GM21390 (cell line): ENCODE measurements around the gene CIART.
A peak's percentile ranks its signal among the peaks of the same experiment; 100 is the strongest.
"Not testable (repeated sequence)": the region's sequence is repeated elsewhere in the genome, so short reads cannot be mapped to it uniquely, and the experiment has no call there.

Experiments used
- ATAC-seq: cut with Tn5 transposase; IDR thresholded peaks from one replicate; pipeline ENCODE4 v1.9.1; 2021; ENCODE audit not compliant: unreplicated experiment

Gene CIART, protein sequence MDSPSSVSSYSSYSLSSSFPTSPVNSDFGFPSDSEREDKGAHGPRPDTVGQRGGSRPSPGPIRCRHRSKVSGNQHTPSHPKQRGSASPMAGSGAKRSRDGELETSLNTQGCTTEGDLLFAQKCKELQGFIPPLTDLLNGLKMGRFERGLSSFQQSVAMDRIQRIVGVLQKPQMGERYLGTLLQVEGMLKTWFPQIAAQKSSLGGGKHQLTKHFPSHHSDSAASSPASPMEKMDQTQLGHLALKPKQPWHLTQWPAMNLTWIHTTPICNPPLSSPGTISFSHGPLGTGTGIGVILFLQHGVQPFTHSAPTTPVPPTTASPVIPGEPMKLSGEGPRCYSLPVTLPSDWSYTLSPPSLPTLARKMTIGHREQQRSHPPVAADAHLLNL

DNA sequence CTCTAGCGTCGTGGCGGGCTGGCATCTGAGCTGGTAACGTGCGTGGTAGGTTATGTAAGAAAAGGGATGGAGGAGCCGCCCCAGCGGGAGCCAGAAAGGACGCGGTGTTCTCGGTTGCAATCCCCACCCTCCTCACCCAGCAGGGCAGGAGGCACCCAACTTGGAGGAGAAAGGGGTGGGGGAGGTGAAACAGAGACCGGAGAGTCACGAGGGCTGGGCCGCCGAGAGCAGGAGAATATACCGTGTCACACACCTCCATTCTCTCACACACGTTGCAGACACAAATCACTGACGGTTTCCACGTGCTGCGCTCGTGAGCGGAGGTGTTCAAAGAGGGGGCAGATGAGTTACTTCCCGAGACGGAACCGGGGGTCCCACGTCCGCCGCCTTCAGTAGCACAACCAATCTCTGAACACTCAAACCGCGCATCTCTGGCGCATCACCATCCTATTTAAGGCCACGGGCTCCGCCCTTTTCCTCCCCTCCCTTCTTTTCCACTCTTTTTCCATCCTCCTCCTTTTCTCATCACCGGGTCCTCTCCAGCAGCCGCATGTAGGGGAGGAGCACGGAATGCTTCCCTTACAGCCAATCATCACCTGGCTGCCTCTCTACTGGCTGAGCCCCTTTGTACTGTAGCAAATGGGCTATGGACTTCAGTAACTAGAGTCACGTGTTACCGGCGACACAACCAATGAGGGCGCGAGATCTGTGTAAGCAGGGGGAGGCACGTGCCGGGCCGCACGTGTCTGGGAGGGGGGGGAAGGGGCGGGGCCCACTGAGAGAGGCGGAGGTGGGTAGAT lies at the start of gene CIART:
Gene CIART (plus strand): TSS at position 797 of the 800 bp plus-strand sequence. CDS start 714 bp downstream, outside the sequence.
- peak; percentile 72 for ATAC-seq

DNA sequence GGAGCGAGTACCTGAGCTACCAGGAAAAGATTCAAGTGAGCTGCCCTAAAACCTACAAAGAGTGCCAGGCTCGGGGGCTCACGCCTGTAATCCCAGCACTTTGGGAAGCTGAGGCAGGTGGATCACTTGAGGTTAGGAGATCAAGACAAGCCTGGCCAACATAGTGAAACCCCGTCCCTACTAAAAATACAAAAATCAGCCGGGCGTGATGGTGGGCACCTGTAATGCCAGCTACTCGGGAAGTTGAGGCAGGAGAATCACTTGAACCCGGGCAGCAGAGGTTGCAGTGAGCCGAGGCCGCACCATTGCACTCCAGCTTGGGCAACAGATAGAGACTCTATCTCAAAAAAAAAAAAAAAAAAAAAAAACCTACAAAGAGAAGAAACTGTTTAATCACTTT lies 49.4 kb upstream of the CIART start:
- ATAC-seq, result not testable (repeated sequence)

- ATAC-seq, result no peak
Observed at GRCh38 chr1:150233359-150234308, 48.7 kb upstream of the CIART start.

DNA sequence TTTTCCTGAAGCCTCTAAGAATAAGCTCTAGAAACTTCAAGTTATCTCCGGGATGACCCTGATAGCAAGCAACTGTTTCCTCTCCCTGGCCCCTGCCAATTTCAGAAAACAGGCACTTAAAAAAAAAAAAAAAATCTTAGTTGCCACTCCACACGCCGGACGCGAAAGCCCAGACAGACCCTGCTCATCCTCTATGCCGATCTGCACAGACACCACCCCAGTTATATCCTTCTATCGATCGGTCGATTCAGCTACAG lies 48.1 kb upstream of the CIART start:
- ATAC-seq, result no peak

DNA sequence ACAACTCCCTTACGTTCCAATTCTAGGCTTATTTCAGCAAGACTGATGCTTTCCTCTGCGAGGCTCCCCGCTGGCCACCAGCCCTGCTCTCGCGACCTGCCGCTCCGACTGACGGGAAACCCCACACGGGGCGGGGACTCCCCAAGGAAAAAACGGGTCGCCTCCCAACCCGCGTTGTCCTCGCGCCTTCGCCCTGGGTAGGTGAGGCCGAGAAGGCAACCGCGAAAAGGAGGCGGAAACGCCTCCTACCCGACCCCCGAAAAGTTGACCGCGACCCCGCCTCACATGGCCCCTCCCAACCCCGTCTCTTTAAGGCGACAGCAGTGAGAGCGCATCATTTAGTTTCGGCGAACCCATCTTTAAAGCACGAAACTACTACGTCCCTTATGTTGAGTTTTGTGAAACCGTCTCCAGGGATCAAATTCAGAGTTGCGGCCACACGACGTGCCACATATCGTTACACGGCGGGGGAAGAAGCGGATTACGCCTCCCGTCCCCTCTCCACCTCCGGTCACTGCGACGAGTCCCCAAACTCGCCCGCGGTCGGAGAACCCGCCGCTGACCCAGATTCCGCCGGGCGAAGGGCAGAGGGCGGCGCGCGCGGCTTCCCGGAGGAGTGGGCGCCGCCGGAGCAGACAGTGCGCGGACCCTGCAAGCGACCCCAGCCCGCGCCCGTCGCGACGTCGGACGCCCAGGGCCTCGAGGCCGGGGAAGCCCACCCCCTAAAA lies 47.6 kb upstream of the CIART start:
- peak; percentile 43 for ATAC-seq

DNA sequence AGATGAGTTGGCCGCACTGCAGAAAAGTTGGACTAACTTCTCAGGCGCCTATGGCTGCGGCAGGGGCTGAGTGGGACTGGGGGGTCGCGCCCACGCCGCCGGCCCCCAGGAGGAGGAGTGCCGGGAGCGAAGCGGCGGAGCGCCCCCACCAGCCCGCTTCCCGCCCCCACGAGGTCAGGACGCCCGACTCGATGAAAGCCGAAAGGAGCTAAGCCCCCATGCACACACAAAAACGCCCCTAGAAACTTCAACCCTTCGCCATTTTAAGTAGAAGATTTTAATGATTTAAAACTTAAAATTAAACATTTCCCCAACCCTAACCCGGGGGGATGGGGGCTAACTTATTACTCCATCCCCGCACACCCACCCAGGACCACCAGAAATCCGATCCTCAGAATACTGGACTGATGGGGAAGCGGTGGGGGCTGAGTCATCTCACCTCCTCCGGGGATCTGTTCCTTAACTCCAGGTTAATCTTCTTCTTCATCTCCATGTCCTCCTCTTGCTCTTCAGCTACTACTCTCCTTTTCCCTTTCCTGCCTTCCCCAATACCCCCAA lies 47.0 kb upstream of the CIART start:
- no peak for ATAC-seq

- ATAC-seq, result peak; percentile 71
Observed at GRCh38 chr1:150235852-150236613, 46.3 kb upstream of the CIART start, which contains the start of gene ANP32E. Gene ANP32E, minus strand, starts transcription at chr1:150236112. Its CDS starts 326 bp downstream, at chr1:150235786.

GRCh38 chr1:150236614-150237100 lies 45.7 kb upstream of the CIART start:
- no peak for ATAC-seq

GRCh38 chr1:150237176-150237575 lies 45.2 kb upstream of the CIART start:
- not testable (repeated sequence) for ATAC-seq

GRCh38 chr1:150237746-150238145 lies 44.6 kb upstream of the CIART start:
- ATAC-seq, result no peak

DNA sequence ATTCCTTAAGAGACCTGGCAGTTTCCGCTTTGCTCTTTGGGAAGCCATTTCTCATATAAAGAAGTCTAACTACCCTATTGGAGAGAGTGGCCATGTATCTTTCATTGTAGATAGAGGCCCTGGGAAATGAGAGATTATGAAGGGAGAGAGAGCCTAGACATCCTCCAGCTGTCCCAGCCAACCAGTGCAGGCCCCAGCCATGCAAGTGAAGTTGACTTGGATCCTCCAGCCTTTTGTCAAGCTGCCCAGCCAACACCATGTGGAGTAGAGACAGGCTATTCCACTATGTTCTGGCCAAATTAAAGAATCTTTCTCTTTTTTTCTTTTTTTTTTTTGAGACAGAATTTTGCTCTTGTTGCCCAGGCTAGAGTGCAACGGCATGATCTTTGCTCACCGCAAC lies 39.4 kb upstream of the CIART start:
- ATAC-seq, result no peak

DNA sequence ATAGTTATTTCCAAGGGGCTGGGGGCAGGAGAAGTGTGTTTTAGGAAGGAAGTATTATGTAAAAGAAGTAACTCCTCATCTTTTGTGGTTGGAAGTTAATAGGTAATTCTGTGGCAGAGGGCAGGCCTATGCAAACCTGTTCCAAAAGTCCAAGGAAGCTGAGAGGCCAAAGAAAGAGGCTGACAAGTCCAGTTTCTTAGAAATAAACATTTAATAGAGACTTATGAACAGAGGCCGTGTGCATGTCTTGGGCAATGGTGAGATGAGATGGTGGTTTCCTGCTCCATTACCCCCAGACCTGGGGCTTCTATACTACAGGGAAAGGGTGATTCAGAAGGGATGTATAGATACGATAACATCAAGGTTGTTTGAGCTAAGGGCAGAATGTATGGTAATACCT lies 32.4 kb upstream of the CIART start:
- ATAC-seq, result no peak

DNA sequence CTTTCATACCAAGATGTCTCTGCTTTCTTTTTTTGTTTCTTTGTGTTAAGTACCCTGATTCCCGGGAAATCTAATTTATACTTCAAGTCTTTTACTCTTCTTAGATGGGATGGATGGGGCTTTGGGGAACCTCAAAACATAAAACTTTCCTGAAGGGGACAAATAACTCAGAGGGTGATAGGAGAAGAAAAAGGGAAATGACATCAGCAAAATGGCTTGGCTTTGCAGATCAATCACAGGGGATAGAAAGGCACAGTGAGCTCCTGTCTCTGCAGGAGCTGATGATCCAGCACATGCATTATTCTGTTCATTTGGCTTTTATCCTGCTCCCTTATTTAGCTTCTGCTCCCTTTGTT lies 26.2 kb upstream of the CIART start:
- ATAC-seq, result no peak

DNA sequence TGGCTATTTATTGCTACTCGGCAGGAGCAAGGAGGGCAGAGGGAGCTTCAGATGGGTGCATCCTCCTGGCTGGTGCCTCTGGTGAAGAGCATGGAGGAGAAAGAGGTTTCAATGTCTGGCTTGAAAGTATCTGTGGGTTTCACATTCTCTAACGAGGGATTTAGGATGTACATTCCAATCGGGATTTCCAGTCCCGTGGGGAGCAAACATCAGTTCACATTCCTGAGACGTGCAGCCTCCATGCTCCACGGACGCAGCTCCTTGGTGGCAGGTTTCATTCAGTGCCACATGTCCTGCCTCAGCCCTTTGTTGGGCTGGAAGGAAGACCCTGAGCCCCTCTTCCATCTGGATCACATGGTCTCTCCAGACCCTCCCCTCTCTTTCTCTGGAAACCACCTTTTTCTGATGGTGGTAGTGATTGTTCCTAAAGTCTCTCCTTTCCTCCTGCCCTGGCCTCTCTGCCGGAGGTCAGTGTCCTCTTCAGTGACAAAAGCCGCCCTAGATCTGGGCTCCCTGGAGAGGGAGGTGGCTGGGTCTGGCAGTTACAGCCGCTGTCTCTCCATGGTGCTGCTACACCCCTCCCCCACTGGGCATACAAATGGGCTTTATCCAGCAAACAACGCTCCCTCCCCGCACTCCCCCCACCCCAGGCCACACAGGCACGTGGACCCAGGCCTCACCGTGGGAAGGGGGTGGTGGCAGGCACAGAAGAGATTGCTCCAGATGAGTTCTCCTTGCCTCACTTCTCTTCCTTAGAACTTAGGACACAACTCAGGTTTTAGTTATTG lies 25.6 kb upstream of the CIART start:
- no peak for ATAC-seq

- ATAC-seq, result no peak
Observed at GRCh38 chr1:150257624-150258585, 24.4 kb upstream of the CIART start, which contains the start of gene CA14. Gene CA14, plus strand, starts transcription at chr1:150257774. Its CDS starts 355 bp downstream, at chr1:150258129.

- no peak for ATAC-seq
Observed at GRCh38 chr1:150259217-150259616, 23.1 kb upstream of the CIART start.
